Ovary (tissue), 9 donors: Measurements from ENCODE around the gene RBMS1. TPM values are rescaled to one million over a fixed set of nuclear protein-coding genes. Genes with fewer than 3 reads are reported as not detected.

Source experiments
- DNase-seq, 5 donors: peaks; one replicate each; pipeline ENCODE4 v3.0.0-alpha.2; 2019 to 2020
- H3K27ac ChIP-seq, 2 donors: fragments of 200-600 bp; one replicate each; pipeline versions ENCODE4 v1.5.1 to v1.8.0; 2019 to 2022
- H3K27me3 ChIP-seq: fragments of 200-600 bp; one replicate; pipeline ENCODE4 v1.8.0; 2022
- H3K36me3 ChIP-seq: fragments of 200-600 bp; sonication (generic); one replicate; pipeline ENCODE4 v1.5.1; 2019
- H3K4me1 ChIP-seq: one replicate; pipeline ENCODE4 v1.8.1; 2013; ENCODE audit warnings: mild to moderate bottlenecking, moderate library complexity; ENCODE audit not compliant: insufficient read depth
- H3K4me3 ChIP-seq: fragments of 200-600 bp; sonication (generic); one replicate; pipeline ENCODE4 v1.5.1; 2017
- H3K9me3 ChIP-seq, 2 donors: fragments of 200-600 bp in 1 of 2; sonication (generic) in 1 of 2; one replicate each; pipeline versions ENCODE4 v1.5.1 to v1.8.1; 2013 to 2019; ENCODE audit warnings: mild to moderate bottlenecking in 1 of 2, moderate library complexity in 1 of 2
- EP300 ChIP-seq: sonication (generic); formaldehyde crosslinking; IDR thresholded peaks from one replicate; pipeline ENCODE4 v1.6.1; 2017; ENCODE audit warnings: antibody characterized with exemption
- POLR2A ChIP-seq: fragments of 450-650 bp; IDR thresholded peaks from one replicate; pipeline ENCODE4 v1.6.1; 2017; ENCODE audit warnings: antibody characterized with exemption, mild to moderate bottlenecking, moderate library complexity
- WGBS, 3 donors: extraction: QIAGEN DNeasy Blood & Tissue Kit in 1 of 3; methylation state at CpG; one replicate each; pipeline versions ENCODE4 v1.1.5 to v1.1.7; 2013 to 2017; 5-methylcytosine and 5-hydroxymethylcytosine counted together
- intact Hi-C, 4 donors: fragments of 100-400 bp; cut with DNase I; formaldehyde crosslinking; loops; one replicate each; pipeline versions ENCODE4 v1.11.0 to v1.15.1; 2022 to 2023
- polyA plus RNA-seq, 2 donors: library from polyadenylated mRNA; stranded (reverse); fragments of 200-250 nt in 1 of 2; fragments of 350-450 nt in 1 of 2; fragmentation: Illumina TruSeq in 1 of 2; extraction: RNeasy Lipid Tissue Mini Kit (QIAGEN cat#74804) in 1 of 2; gene quantifications; one replicate each; pipeline ENCODE4 v1.2.3, GENCODE V29; 2013 to 2014
- total RNA-seq, 7 donors: library from RNA; depleted of rRNA in 2 of 7; stranded (reverse); fragments of >200 nt in 2 of 7; fragmentation: NEBNext Ultra II Directional in 3 of 7; extraction: Animal tissue kit (Norgen Biotek cat#: 25700) in 3 of 7; gene quantifications; one replicate each; pipeline versions ENCODE4 v1.1.0 to v1.2.4, GENCODE V29; 2016 to 2023
- TF ChIP-seq, protein P1 (sequence below), 3 donors: fragments of 450-650 bp in 2 of 3; fragments of 200-600 bp in 1 of 3; IDR thresholded peaks; one replicate each; pipeline versions ENCODE4 v1.5.1 to v1.8.0; 2016 to 2022; ENCODE audit warnings: antibody characterized with exemption in 3 of 3, mild to moderate bottlenecking in 1 of 3
- donor health status: DM: no; HTN: no; CAD: no; lungs with moderate emphysema.
- donor health status: DM: no; HTN: no; CAD: no.
- donor health status: Bipolar disorder and iron deficiency.
- donor health status: DM: yes; HTN: yes; CAD: no.
- donor health status: DM: no; HTN: no; CAD: no.
- donor health status: DM: yes; HTN: yes; CAD: no.

RBMS1 gene
- total and polyA plus RNA-seq, 9 donors = 50.7 to 91.9 (median 73.8) TPM

DNA sequence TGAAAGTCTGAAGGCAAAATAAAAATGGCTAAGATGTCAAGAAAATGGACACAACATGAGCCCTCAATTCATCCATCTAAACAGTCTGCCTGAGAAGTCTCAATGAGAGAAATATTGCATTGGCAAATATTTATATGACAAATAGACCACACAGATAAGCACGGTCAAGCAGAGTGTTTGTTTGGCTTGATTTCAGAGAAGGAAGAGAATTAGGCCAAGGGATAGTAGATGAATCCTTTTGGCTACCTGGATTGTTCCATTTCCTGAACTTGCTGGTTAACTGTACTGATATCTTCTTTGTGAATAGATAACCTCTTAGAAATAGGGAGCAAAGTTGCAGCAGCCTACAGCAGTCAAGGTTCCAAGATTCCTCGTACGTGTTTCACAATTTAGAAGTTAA, 129.6 kb downstream of the RBMS1 start:
- no peaks in the 10 kb centered on the region for H3K9me3 ChIP-seq
- no peak for TF ChIP-seq EP300
- no peaks in the 10 kb centered on the region for H3K36me3 ChIP-seq
- intact Hi-C loops = no loop called here
- H3K27me3 ChIP-seq = no peaks in the 10 kb centered on the region
- no peak overlapping the region for H3K4me3 ChIP-seq
- peak overlapping the region in 1 of 2 donors; percentile 5 for H3K27ac ChIP-seq
- WGBS, 3 donors = 29 to 38% (median 33%) methylated on average over 3 of the region's 3 CpGs
- no peak for DNase-seq
- peaks cover 31% of the 10 kb centered on the region for H3K4me1 ChIP-seq

DNA sequence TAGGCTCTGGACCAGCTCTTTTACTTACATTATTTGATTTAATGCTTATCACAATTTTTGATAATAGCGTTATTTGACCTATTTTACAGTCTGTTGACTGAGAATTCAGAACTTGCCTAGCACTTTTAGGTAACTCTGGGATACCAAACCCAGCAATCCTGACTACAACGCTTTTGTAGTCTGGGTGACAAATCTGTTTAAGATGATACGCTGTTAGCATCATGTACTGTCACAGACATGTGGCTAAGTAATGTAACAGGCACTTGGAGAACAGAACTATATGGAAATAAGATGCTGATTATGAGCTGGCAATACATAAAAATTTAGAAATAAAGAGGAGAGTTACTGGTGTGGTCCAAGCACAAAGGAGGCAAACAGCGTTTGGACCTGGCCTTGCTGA, 130.6 kb downstream of the RBMS1 start:
- H3K4me1 ChIP-seq = peaks cover 31% of the 10 kb centered on the region
- H3K27ac ChIP-seq = no peak overlapping the region
- no peaks in the 10 kb centered on the region for H3K27me3 ChIP-seq
- TF ChIP-seq, protein P1, sequence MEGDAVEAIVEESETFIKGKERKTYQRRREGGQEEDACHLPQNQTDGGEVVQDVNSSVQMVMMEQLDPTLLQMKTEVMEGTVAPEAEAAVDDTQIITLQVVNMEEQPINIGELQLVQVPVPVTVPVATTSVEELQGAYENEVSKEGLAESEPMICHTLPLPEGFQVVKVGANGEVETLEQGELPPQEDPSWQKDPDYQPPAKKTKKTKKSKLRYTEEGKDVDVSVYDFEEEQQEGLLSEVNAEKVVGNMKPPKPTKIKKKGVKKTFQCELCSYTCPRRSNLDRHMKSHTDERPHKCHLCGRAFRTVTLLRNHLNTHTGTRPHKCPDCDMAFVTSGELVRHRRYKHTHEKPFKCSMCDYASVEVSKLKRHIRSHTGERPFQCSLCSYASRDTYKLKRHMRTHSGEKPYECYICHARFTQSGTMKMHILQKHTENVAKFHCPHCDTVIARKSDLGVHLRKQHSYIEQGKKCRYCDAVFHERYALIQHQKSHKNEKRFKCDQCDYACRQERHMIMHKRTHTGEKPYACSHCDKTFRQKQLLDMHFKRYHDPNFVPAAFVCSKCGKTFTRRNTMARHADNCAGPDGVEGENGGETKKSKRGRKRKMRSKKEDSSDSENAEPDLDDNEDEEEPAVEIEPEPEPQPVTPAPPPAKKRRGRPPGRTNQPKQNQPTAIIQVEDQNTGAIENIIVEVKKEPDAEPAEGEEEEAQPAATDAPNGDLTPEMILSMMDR (IDR thresholded peaks at IDR 0.05) = no peak
- TF ChIP-seq POLR2A (no peak), EP300 (no peak)
- 72 to 80% (median 76%) methylated on average over 4 of the region's 4 CpGs for WGBS, 3 donors
- intact Hi-C loops = no loop called here
- H3K9me3 ChIP-seq = no peaks in the 10 kb centered on the region
- no peak overlapping the region for H3K4me3 ChIP-seq
- no peak for DNase-seq
- H3K36me3 ChIP-seq = no peaks in the 10 kb centered on the region

DNA sequence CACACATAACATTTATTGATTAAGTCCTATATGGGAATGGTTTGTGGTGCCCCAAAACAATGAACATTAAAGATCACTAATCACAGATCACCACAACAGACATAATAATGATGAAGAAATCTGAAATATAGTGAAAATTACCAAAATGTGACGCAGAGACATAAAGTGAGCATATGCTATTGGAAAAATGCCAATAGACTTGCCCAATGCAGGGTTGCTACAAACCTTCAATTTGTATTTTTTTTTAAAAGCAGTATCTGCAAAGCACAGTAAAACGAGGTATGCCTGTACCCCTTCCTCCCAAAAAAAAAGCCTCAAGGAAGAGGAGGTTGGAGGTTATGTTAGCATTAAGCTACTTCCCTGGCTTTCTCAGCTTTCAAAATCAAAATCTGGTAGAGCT, 131.1 kb downstream of the RBMS1 start:
- Histone ChIP-seq H3K9me3 (no peaks in the 10 kb centered on the region), H3K27ac (no peak overlapping the region), H3K27me3 (no peaks in the 10 kb centered on the region), H3K4me3 (no peak overlapping the region), H3K4me1 (peaks cover 27% of the 10 kb centered on the region), H3K36me3 (no peaks in the 10 kb centered on the region)
- 86 to 91% (median 91%) methylated on average over 2 of the region's 2 CpGs for WGBS, 3 donors
- intact Hi-C loops = no loop called here
- TF ChIP-seq POLR2A = no peak
- TF ChIP-seq, protein P1 (IDR thresholded peaks at IDR 0.05) = no peak
- DNase-seq = no peak

DNA sequence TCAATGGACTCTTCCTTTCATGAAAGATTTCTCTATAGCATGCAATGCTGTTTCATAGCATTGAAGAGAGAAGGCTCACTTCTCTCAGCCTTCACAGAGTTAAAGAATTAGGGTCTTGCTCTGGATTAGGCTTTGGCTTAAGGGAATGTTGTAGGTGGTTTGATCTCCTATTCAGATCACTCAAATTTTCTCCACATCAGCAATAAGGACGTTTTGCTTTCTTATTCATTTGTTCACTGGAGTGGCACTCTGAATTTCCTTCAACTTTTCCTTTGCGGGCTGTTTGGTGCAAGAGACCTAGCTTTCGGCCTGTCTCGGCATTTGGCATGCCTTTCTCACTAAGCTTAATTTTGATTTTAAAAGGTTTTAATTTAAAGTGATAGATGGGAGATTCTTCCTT, 131.6 kb downstream of the RBMS1 start:
- Histone ChIP-seq H3K36me3 (no peaks in the 10 kb centered on the region), H3K27me3 (no peaks in the 10 kb centered on the region), H3K4me1 (peaks cover 25% of the 10 kb centered on the region), H3K4me3 (no peak overlapping the region), H3K27ac (no peak overlapping the region), H3K9me3 (no peaks in the 10 kb centered on the region)
- 80 to 86% (median 82%) methylated on average over 4 of the region's 4 CpGs for WGBS, 3 donors
- intact Hi-C loops = no loop called here
- no peak for DNase-seq
- TF ChIP-seq EP300 = no peak
- TF ChIP-seq, protein P1 (IDR thresholded peaks at IDR 0.05) = no peak
- TF ChIP-seq POLR2A = no peak

DNA sequence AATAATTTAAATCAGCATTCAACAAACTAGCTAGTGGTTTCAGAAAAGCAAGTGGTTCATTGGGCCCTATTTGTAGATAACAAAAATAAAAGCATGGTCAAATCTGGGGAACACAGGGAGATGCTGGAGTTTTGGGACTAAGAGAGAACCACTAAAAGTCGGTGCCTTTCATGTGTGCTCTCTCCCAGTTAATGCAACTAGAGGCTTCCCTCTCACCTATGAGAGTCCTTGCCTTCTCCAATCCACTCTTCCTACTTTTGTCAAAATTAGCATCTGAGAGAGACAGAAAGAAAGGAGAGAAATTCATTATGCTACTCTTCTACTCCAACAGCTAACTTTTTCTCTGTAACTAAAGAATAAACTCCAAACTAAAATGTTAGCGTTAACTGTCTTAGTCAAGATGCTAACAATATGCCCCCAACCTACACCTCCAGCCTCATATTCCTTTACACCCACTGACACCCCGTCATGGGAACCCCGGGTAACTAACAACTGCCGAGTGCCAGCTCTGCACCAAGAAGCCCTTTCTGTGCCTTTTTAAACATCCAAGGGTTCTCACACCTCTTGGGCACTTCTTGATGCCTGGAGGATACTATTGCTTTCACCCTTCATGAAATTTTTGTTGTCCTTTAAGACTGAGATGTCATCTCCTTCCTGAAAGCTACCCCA, 133.4 kb downstream of the RBMS1 start:
- no peaks in the 10 kb centered on the region for H3K36me3 ChIP-seq
- no peak for TF ChIP-seq EP300
- no peak for TF ChIP-seq POLR2A
- TF ChIP-seq, protein P1 (IDR thresholded peaks at IDR 0.05) = no peak
- peaks cover 16% of the 10 kb centered on the region for H3K4me1 ChIP-seq
- DNase-seq = no peak
- H3K27me3 ChIP-seq = no peaks in the 10 kb centered on the region
- H3K4me3 ChIP-seq = no peak overlapping the region
- H3K27ac ChIP-seq = no peak overlapping the region
- no peaks in the 10 kb centered on the region for H3K9me3 ChIP-seq
- 91 to 93% (median 92%) methylated on average over 5 of the region's 5 CpGs for WGBS, 3 donors
- intact Hi-C loops = no loop called here
